Measurements from ENCODE around the gene ASB17.
"Not testable (repeated sequence)": the region's sequence is repeated elsewhere in the genome, so short reads cannot be mapped to it uniquely, and the experiment has no call there.

Gene ASB17, protein sequence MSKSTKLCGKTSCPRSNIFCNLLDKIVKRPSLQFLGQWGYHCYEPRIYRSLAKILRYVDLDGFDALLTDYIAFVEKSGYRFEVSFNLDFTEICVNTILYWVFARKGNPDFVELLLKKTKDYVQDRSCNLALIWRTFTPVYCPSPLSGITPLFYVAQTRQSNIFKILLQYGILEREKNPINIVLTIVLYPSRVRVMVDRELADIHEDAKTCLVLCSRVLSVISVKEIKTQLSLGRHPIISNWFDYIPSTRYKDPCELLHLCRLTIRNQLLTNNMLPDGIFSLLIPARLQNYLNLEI
- 0 to 0.04 reads per million in 2 donors for total RNA-seq

DNA sequence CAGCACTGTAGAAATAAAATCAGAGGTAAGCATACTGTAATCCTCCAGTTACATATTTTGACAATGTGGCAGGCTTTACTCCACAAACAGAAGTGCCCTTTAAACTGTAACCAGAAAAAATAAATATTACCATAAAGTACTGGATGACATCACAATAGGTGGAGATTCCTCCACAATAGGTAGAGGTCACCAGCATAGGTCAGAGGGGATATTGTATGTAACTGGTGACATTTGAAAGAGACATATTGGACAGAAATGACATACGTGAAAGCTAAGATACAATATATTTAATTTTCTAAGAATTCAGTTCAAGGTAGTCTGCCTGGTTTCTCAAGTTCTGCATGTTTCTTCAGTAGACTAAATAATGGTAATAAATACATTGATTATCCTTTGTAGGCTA lies at the start of gene ASB17:
Gene ASB17 (minus strand): TSS at position 101 of the 400 bp plus-strand sequence. CDS start 113 bp downstream, outside the sequence.
- DNase-seq: no peak

DNA sequence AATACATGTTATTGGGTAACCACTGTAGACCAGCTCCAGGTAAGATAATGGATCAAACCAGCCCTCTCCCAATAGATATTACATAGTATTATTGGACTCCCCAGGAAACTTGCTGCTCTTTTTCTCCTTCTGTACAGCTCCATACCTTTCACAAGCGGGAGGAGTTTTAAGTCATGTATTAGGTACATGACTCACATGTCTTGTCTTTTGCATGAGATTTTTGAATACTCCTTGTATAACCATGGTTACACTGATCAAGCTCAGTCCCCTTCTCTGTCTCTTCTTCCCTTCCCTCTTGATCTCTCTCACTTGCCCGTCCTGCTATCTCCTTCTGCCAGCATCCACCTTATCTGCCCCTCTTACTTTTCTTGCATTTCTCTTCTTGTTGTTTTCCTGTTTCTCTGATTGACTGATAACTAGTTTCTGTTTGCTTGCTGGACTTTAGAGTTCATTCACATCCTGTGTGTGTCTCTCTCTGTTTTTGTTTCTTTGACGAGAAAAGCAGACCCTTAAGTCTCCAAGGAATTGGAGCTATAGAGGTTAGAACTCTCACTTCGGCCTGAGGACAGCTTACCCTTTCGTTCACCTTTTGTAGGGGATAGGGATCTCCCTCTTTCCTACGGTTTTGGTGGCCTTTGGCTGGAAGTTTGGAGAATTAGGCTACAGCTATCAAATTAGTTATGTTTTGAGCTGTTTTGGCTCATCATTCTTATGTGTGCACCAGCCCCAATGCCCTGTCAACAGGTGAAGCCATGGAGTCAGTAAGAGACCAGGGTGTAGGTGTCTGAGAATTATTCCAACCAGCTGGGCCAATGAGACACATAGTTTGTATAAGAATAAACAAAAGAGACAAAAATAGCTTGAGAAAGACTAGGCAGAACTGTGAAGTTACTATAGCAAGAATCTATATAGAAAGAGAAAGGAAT lies 49.0 kb upstream of the ASB17 start:
- no peak for DNase-seq

DNA sequence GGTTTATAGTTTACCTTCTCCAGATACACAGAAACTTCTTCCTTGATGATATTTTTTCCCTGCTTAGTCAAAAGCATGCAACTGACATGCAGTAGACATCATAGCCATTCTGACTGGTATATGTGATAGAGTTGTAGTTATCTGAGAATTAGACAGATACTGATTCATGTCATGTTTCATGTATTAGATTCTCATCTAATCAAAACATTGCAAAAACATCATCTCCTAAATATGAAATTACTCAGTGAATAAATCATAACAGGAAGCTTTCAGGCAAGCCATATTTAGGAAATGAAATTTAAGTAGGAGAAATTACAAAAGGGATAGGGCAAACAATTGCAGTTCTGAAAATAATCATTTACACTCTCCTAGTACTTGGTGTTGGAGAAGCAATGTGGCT lies 38.4 kb upstream of the ASB17 start:
- DNase-seq: no peak

DNA sequence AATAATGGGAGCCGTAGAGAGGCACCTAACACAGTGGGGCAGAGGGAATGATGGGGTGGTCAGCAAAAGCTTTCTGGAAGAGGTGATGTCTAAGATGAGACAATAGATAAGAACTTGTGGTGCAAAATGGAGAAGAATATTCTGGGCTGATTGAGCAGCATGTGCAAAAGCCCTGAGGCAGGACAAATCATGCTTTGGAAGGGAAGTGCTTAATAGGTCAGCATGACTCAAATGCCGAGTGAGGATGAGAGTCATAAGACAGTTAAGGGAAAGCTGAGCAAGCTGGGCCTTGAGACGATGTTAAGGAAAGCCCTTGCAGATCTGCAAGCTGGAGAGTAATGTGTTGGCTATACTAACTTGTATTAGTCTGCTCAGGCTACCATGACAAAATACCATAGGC lies 37.3 kb upstream of the ASB17 start:
- no peak for DNase-seq

DNA sequence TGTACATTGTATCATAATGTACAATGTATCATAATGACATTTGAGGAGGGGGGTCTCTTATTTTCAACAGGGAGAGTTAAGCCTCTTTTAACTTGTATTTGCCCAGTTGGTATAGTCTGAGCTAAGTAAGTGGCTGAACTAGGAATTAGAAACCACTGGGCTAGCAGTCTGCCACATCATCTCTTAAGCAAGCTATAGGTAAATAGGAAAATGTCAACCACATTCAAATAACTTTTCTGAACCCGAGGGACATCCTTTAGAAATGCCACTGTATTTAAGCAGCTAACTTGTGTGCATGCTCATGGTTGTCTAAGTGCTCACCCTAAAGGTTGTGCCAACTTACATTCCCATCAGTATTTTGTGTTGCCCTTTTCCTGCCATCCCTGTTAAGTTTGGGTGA lies 35.5 kb upstream of the ASB17 start:
- DNase-seq: no peak

DNA sequence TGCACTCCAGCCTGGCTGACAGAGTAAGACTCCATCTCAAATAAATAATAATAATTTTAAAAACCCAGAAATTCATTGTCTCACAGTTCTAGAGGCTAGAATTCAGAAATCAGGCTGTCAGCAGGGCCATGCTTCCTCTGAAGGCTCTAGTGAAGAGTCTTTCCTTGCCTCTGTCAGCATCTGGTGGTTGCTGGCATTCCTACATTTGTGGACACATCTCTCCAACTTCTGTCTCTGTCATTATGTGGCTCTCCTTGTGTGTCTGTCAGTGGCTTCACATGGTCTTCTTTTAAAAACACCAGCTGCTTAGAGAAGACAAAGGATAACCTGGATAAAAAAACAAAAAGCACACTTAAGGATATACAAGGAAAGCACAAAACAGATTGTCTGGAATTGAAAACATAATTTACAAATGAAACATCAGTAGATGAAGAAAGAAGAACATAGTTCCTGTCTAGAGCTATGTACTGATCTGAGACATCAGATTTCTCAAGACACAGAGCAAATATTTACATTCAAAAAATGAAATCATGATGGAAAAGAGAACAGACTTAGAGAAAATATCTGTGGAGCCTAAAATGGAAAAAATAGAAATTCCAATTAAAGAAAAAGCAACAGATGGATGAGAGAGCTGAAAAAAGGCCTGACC lies 32.7 kb upstream of the ASB17 start:
- DNase-seq: no peak

DNA sequence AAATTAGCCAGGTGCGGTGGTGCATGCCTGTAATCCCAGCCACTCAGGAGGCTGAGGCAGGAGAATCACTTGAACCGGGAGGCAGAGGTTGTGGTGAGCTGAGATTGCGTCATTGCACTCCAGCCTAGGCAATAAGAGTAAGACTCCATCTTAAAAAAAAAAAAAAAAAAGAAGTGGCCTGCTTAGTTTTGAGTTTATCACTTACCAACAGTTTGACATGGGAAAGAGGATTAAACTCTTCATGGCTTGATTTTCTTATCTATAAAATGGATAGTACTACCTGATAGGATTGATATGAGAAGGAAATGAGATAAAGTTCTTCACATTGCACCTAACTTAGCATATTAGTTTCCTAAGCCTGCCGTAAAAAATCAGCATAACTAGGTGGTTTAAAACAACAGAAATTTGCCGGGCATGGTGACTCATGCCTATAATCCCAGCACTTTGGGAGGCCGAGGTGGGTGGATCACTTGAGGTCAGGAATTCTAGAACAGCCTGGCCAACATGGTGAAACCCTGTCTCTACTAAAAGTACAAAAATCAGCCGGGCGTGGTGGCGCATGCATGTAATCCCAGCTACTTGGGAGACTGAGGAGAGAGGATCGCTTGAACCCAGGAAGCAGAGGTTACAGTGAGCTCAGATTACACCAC lies 32.0 kb upstream of the ASB17 start:
- DNase-seq: not testable (repeated sequence)

DNA sequence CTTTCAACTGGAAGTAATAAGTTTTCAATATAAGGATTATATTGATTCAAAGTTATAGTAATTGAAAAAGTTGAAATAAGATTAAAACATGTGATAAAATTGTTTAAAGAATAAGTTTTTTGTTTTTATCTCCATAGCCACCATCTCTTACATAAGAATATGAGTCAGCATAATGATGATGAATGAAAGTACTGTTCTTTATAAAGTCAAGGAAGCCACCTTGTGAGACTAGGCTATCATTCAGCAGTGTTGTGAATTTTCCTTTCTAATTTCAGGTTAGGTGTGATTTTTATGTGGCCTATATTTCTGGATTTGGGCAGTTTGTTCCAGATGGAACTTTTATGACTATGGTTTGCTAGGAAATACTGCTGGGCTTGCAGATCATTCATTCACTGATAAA lies 22.4 kb upstream of the ASB17 start:
- no peak for DNase-seq

DNA sequence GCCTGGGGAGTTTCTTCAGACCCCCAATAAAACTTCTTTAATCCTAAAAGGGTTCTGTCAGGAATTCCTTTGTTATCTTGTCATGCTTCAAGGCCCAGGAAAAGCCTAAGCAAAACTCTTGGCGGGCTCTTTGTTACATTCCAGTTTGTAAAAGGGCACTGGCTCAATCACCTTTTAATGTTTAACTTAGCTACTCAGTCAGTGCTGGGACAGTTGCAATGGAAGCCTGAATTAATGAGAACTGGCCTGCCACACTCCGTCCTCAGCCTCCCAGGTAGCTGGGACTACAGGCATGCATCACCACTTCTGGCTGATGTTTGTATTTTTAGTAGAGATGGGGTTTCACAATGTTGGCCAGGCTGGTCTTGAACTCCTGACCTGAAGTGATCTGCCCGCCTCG lies 21.3 kb upstream of the ASB17 start:
- DNase-seq: no peak

DNA sequence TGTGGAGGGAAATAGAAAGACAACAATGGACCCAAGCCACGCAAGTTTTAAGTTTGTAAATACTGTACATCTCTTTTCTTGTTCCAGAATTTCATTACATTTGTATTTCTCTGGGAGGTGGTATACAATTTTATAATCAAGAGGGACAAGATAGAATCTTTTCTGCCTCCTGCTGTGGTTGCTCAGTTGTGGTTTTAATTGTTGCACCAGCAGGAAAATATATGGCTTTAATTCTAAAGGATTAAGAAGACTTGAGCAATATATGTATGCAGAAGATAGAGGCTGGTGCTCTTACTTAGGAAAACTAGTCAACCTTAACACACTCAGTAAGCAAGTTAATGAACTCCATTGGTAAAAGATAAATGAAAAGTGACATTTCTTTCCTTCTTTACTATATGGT lies 19.8 kb upstream of the ASB17 start:
- no peak for DNase-seq

DNA sequence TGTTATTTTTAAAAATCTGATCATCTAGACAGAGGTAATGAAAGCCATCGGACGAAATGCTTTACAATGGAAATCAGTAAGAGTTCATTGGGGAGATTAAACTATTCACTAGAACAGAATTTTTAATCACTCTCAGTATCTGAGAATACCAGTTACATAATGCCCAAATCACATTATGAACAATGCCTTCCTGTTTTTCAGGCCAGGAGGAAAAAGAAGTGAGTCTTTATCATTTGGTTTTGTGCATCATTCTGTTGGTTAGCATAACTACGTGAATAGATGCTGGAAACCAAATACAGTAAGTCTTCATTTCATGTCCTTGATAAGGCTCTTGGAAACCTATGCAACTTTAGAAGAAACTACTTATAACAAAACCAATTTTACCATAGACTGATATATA lies 18.0 kb upstream of the ASB17 start:
- DNase-seq: no peak

DNA sequence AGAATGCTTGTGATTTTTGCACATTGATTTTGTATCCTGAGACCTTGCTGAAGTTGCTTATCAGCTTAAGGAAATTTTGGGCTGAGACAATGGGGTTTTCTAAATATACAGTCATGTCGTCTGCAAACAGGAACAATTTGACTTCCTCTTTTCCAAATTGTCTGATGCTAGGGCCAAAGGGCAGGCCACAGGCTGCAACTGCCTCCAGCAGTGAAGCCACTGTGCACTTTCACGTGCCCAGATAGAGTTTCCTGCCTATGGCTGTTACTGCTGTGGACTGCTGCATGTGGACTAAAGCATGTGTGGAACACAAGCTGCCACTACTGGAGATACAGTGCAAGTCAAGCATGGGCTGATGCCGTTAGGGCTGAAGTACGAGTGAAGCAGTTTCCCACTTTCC lies 10.8 kb upstream of the ASB17 start:
- DNase-seq: not testable (repeated sequence)

DNA sequence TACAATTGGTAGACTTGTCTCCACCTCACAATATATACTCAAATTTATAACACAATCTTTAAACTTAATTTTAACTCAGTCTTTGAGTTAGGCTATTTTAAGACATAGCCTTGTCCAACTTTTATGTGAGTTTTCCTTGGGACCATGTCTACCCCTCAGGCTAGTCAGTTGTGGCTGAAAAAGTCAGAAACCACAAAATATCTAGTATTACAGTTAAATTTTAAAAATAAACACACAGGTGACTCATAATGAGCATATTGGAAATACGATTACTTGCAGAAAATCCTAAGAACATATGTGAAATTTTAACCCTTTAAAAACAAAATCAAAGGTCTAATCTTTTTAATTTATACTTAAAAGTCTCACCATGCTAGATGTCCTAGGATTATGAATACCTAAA lies 4.8 kb upstream of the ASB17 start:
- DNase-seq: no peak

DNA sequence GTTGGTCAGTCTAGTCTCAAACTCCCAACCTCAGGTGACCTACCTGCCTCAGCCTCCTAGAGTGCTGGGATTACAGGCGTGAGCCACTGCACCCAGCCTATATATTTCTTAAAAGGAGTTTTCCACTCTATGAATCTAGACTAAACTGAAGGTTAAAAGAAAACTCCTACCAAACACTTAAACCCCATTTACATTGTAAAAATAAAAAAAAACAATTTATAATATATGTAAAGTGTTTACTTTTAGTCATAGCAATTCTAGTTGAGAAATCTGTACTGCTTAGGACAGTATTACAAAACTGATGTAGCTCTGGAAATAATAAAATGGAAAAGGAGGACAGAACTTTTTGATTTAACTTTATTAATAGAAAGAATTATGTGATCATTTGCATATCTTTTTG lies 9.5 kb downstream of the ASB17 start:
- DNase-seq: no peak

DNA sequence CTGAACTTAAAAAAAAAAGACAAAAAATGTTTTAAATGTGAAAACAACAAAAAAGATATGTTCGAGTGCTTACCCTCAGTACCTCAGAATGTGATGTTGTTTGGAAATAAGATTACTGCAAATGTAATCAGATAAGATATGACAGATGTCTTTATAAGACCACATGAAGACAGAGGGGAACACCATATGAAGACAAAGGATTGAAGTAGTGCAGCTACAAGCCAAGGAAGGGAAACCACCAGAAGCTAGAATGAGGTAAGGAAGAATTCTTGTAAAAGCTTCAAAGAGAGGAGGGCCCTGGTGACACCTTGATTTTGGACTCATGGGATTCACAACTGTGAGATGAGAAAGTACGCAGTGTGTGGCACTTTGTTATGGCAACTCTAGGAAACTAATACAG lies 15.4 kb downstream of the ASB17 start:
- no peak for DNase-seq

DNA sequence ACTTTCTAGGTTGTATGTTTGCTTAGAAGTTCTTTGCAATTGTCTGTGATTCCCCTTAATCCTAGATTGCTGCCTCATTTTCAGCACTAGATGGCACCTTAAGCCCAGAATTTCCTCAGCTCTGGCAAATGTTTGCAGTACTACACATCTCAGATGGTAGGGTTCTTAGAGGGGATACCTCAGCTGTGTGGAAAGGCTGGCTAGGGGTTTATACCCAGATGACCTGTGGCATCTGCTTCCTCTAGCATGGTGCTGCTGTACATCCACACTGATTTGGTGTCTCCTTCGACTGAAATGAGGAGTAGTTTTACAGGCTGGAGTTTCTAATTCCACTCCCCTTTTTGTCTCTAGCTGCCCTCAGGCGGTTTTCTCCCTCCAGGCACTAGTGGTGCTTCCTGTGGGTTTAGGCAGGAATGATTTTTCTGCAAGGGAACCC lies 23.5 kb downstream of the ASB17 start:
- no peak for DNase-seq

DNA sequence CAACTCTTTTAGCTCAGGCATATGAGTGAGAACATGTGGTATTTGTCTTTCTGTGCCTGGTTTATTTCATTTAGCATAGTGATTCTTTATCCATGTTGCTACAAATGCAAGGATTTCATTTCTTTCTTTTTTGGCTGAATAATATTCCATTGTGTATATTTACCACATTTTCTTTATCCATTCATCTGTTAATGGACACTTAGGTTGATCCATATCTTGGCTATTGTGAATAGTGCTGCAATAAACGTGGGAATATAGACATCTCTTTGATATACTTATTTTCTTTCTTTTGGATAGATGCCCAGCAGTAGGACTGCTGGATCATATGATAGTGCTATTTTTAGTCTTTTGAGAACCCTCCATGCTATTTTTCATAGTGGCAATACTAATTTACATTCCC lies 30.8 kb downstream of the ASB17 start:
- DNase-seq: no peak

DNA sequence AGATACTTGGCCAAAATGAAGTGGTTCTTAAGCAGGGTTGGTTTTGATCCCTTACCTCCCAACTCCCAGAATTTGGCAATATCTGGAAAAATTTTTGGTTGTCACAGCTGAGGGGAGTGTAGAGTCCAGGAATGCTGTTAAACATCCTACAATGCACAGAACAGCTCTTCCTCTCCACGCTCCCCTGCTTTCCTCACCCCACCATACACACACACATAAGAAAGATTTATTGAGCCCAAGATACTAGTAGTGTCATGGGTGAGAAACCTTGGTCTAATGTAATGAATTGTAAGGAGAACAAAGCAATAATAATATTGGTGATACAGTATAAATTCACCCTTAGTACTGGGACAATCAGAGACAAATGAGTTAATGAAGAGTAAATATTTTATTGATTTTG lies 47.8 kb downstream of the ASB17 start:
- DNase-seq: no peak

DNA sequence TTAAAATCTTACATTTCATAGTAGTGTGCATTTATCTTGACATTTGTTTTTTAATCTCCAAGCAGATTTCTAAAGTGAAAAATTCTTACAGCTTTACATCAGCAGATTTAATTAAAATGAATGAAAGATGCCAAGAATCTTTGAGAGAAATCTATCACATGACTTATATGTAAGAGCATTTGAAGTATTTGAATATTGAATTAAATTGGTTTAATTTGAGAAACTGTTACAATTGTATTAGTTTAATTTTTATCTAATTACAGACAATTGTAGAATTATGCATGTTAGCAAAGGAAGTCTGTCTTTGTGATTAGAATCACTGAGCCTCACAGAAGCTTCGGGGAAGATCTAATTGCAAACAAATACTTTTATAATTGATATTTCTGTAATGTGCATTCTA lies 52.2 kb downstream of the ASB17 start:
- no peak for DNase-seq

DNA sequence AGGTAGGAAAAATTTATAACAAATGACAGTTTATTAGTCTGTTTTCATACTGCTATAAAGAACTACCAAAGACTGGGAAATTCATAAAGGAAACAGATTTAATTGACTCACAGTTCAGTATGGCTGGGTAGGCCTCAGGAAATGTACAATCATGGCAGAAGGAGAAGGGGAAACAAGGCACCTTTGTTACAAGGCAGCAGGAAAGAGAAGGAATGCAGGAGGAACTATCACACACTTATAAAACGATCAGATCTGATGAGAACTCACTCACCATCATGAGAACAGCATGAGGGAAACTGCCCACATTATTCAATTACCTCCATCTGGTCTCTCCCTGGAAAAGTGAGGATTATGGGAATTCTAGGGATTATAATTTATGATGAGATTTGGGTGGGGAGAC lies 61.3 kb downstream of the ASB17 start:
- DNase-seq: no peak

All from activated gamma-delta T cell (primary cell).